Progenitor cell of endocrine pancreas (in vitro differentiated cells): ENCODE measurements around the gene CDCA8. TPM values are rescaled to one million over a fixed set of nuclear protein-coding genes. Genes with fewer than 3 reads are reported as not detected.
"Not testable (repeated sequence)": the region's sequence is repeated elsewhere in the genome, so short reads cannot be mapped to it uniquely, and the experiment has no call there.

Experiments used
- DNase-seq: peaks from one replicate; pipeline ENCODE4 v3.0.0; 2021; ENCODE audit warnings: low spot score; ENCODE audit not compliant: unreplicated experiment
- H3K27ac Mint-ChIP-seq: 2 replicates; pipeline ENCODE4 v1.8.0; 2021; ENCODE audit warnings: mild to moderate bottlenecking, moderate library complexity, mixed read lengths
- H3K27me3 Mint-ChIP-seq: 2 replicates; pipeline ENCODE4 v1.8.0; 2021; ENCODE audit warnings: mixed read lengths
- H3K36me3 Mint-ChIP-seq: 2 replicates; pipeline ENCODE4 v1.8.0; 2022; ENCODE audit warnings: mixed read lengths; ENCODE audit not compliant: insufficient read depth
- H3K4me1 Mint-ChIP-seq: 2 replicates; pipeline ENCODE4 v1.8.0; 2021; ENCODE audit warnings: low read depth, mixed read lengths
- H3K4me3 Mint-ChIP-seq: 2 replicates; pipeline ENCODE4 v1.8.0; 2021; ENCODE audit warnings: low read depth, mild to moderate bottlenecking, moderate library complexity, mixed read lengths
- H3K9me3 Mint-ChIP-seq: 2 replicates; pipeline ENCODE4 v1.8.0; 2021; ENCODE audit warnings: low read depth, mixed read lengths
- CTCF ChIP-seq: fragments of 200-600 bp; sonication (generic); IDR thresholded peaks from one replicate; pipeline ENCODE4 v1.5.0; 2021; ENCODE audit warnings: antibody characterized with exemption, mild to moderate bottlenecking; ENCODE audit not compliant: unreplicated experiment
- total RNA-seq: library from RNA; stranded (reverse); gene quantifications from 2 replicates; pipeline ENCODE4 v1.2.1, GENCODE V29; 2021

The CDCA8 gene
- total RNA-seq, 1 donor from 2014 or later, result 19.3 TPM

GRCh38 chr1:37680933-37681332 lies 11.4 kb upstream of the CDCA8 start:
- DNase-seq, result no peak
- peaks cover 19% of the 10 kb centered on the region for H3K27me3 Mint-ChIP-seq
- H3K4me3 Mint-ChIP-seq, result no peak overlapping the region
- H3K27ac Mint-ChIP-seq, result peak overlapping the region; percentile 2
- no peaks in the 10 kb centered on the region for H3K4me1 Mint-ChIP-seq
- no peak for TF ChIP-seq CTCF
- no peaks in the 10 kb centered on the region for H3K9me3 Mint-ChIP-seq
- peaks cover 10% of the 10 kb centered on the region for H3K36me3 Mint-ChIP-seq

- peaks cover 6% of the 10 kb centered on the region for H3K27me3 Mint-ChIP-seq
- peak; percentile 92 for TF ChIP-seq CTCF
- H3K36me3 Mint-ChIP-seq, result peaks cover 13% of the 10 kb centered on the region
- peak; percentile 65 for DNase-seq
- no peak overlapping the region for H3K4me3 Mint-ChIP-seq
- H3K27ac Mint-ChIP-seq, result peak overlapping the region; percentile 82
- no peaks in the 10 kb centered on the region for H3K9me3 Mint-ChIP-seq
- H3K4me1 Mint-ChIP-seq, result no peaks in the 10 kb centered on the region
Observed at GRCh38 chr1:37682334-37682987, 9.9 kb upstream of the CDCA8 start.

- peaks cover 17% of the 10 kb centered on the region for H3K36me3 Mint-ChIP-seq
- not testable (repeated sequence) for H3K9me3 Mint-ChIP-seq, H3K27me3 Mint-ChIP-seq, H3K4me1 Mint-ChIP-seq, H3K4me3 Mint-ChIP-seq, H3K27ac Mint-ChIP-seq, DNase-seq
Observed at GRCh38 chr1:37684182-37684581, 8.1 kb upstream of the CDCA8 start.

GRCh38 chr1:37685722-37686121 lies 6.6 kb upstream of the CDCA8 start:
- Mint-ChIP-seq H3K36me3 (peaks cover 17% of the 10 kb centered on the region), H3K27me3 (no peaks in the 10 kb centered on the region), H3K4me1 (peaks cover 14% of the 10 kb centered on the region), H3K27ac (no peak overlapping the region), H3K9me3 (no peaks in the 10 kb centered on the region), H3K4me3 (no peak overlapping the region)
- TF ChIP-seq CTCF, result no peak
- DNase-seq, result no peak

- H3K27ac Mint-ChIP-seq, H3K4me3 Mint-ChIP-seq: not testable (repeated sequence)
- H3K36me3 Mint-ChIP-seq, result peaks cover 14% of the 10 kb centered on the region
Observed at GRCh38 chr1:37687764-37688163, 4.6 kb upstream of the CDCA8 start.

GRCh38 chr1:37688926-37689325 lies 3.4 kb upstream of the CDCA8 start:
- DNase-seq, result no peak
- TF ChIP-seq CTCF, result no peak
- peaks cover 23% of the 10 kb centered on the region for H3K4me1 Mint-ChIP-seq
- no peak overlapping the region for H3K27ac Mint-ChIP-seq
- H3K9me3 Mint-ChIP-seq, result no peaks in the 10 kb centered on the region
- no peaks in the 10 kb centered on the region for H3K27me3 Mint-ChIP-seq
- H3K36me3 Mint-ChIP-seq, result peaks cover 12% of the 10 kb centered on the region
- peak overlapping the region; percentile 98 for H3K4me3 Mint-ChIP-seq

More at GRCh38 chr1:37687764-37688163, 4.6 kb upstream of the CDCA8 start:
- not testable (repeated sequence) for H3K27me3 Mint-ChIP-seq, DNase-seq, H3K9me3 Mint-ChIP-seq
- H3K4me1 Mint-ChIP-seq, result peaks cover 23% of the 10 kb centered on the region
